ENCODE data around the gene FOXD3.

The FOXD3 gene

GRCh38 chr1:63322114-63322943, at the start of gene FOXD3:
Gene FOXD3 (plus strand): TSS chr1:63322567. CDS start chr1:63323059, 492 bp downstream.
- no peak for DNase-seq

GRCh38 chr1:63272811-63273210, 49.6 kb upstream of the FOXD3 start:
- no peak for DNase-seq

GRCh38 chr1:63274371-63274770, 48.0 kb upstream of the FOXD3 start:
- DNase-seq: no peak

GRCh38 chr1:63274979-63275378, 47.4 kb upstream of the FOXD3 start:
- no peak for DNase-seq

GRCh38 chr1:63276624-63277023, 45.7 kb upstream of the FOXD3 start:
- no peak for DNase-seq

GRCh38 chr1:63277195-63278192, 44.9 kb upstream of the FOXD3 start:
- DNase-seq: no peak

GRCh38 chr1:63281753-63282152, 40.6 kb upstream of the FOXD3 start:
- no peak for DNase-seq

GRCh38 chr1:63289135-63289534, 33.2 kb upstream of the FOXD3 start:
- DNase-seq: no peak

GRCh38 chr1:63294803-63295594, 27.4 kb upstream of the FOXD3 start:
- no peak for DNase-seq

- DNase-seq: no peak
These were observed 18.0 kb upstream of the FOXD3 start for GRCh38 chr1:63304410-63304809.

GRCh38 chr1:63305043-63305442, 17.3 kb upstream of the FOXD3 start:
- no peak for DNase-seq

- no peak for DNase-seq
These were observed 15.1 kb upstream of the FOXD3 start for GRCh38 chr1:63307196-63307794.

- no peak for DNase-seq
These were observed 5.8 kb upstream of the FOXD3 start for GRCh38 chr1:63316598-63316983.

- peak; percentile 53 to 60 for DNase-seq
These were observed 5.2 kb upstream of the FOXD3 start for GRCh38 chr1:63316984-63317816.

GRCh38 chr1:63317817-63318152, 4.6 kb upstream of the FOXD3 start:
- no peak for DNase-seq

- no peak for DNase-seq
These were observed 4.0 kb upstream of the FOXD3 start for GRCh38 chr1:63318201-63318979.

GRCh38 chr1:63319046-63320021, 3.0 kb upstream of the FOXD3 start:
- DNase-seq: no peak

GRCh38 chr1:63320022-63320721, 2.2 kb upstream of the FOXD3 start:
- DNase-seq: no peak

All from stimulated activated CD4-positive, alpha-beta T cell treated with anti-CD3 and anti-CD28 coated beads, Interleukin-2, amount 100 ng/mL, for 48 hours (primary cell).